GM12878 (cell line): ENCODE data around the gene PCBP1. TPM values are rescaled to one million over a fixed set of nuclear protein-coding genes. Genes with fewer than 3 reads are reported as not detected.

Experiments
- ATAC-seq: fragments of 200-7000 bp; cut with Tn5 transposase; 3 replicates; pipeline ENCODE4 v1.9.1; 2020; ENCODE audit warnings: mild to moderate bottlenecking, moderate library complexity
- BruUV-seq: library from RNA; stranded (reverse); fragments of 400-500 nt; replicated peaks from 2 replicates; lab custom pipeline; 2021; lab: Mats Ljungman, UMichigan
- CTCF ChIA-PET: fragments of 300-600 bp; sonication (Branson Sonifier 250); formaldehyde crosslinking; extraction: SDS; loops from one replicate; lab custom pipeline; 2021; ENCODE audit warnings: inconsistent platforms; lab: Yijun Ruan, JAX
- POLR2A ChIA-PET: fragments of 350-600 bp; formaldehyde crosslinking; extraction: SDS; loops from one replicate; lab custom pipeline; 2021; ENCODE audit warnings: inconsistent platforms; lab: Charles Lee
- RAD21 ChIA-PET: fragments of 300-600 bp; sonication (Branson Sonifier 250); formaldehyde crosslinking; loops from one replicate; lab custom pipeline; 2023; ENCODE audit warnings: antibody characterized with exemption; ENCODE audit not compliant: unreplicated experiment; lab: Charles Lee
- SMC1A ChIA-PET: fragments of 300-600 bp; sonication (Branson Sonifier 250); formaldehyde crosslinking; loops from one replicate; lab custom pipeline; 2023; ENCODE audit not compliant: unreplicated experiment, uncharacterized antibody; lab: Charles Lee
- DNase-seq: peaks from one replicate; pipeline ENCODE4 v3.0.0-alpha.2; 2011; ENCODE audit warnings: low read depth, low spot score
- FAIRE-seq: peaks from 3 replicates; lab custom pipeline; 2011; peaks lifted over from hg19 to GRCh38; lab: Jason Lieb, UNC
- H2AFZ ChIP-seq: 2 replicates; pipeline ENCODE4 v1.6.0; 2011; ENCODE audit warnings: low read depth, low read length, control low read depth; ENCODE audit not compliant: control insufficient read depth
- H3K27ac ChIP-seq: 2 replicates; pipeline ENCODE4 v1.5.1; 2011; ENCODE audit warnings: control low read depth; ENCODE audit not compliant: control insufficient read depth, insufficient read depth
- H3K27me3 ChIP-seq, 2 experiments: replicated peaks in 1 of 2; 2 replicates each; pipeline versions ENCODE4 v1.6.0 to v1.6.1; 2011; ENCODE audit warnings: low read length in 1 of 2; ENCODE audit not compliant: control insufficient read depth in 2 of 2, insufficient read depth in 2 of 2
- H3K36me3 ChIP-seq, 2 experiments: 2 replicates each; pipeline ENCODE4 v1.5.1; 2011; ENCODE audit warnings: low read length in 1 of 2; ENCODE audit not compliant: control insufficient read depth in 2 of 2, insufficient read depth in 2 of 2
- H3K4me1 ChIP-seq: 2 replicates; pipeline ENCODE4 v1.6.1; 2011; ENCODE audit warnings: mild to moderate bottlenecking, low read length, moderate library complexity, mixed read lengths; ENCODE audit not compliant: control insufficient read depth, insufficient read depth
- H3K4me2 ChIP-seq: 2 replicates; pipeline ENCODE4 v1.6.0; 2011; ENCODE audit warnings: control low read depth; ENCODE audit not compliant: control insufficient read depth, insufficient read depth
- H3K4me3 ChIP-seq: fragments of 200-600 bp; sonication (generic); 2 replicates; pipeline ENCODE4 v1.5.1; 2016
- H3K79me2 ChIP-seq: 2 replicates; pipeline ENCODE4 v1.6.0; 2011; ENCODE audit warnings: low read length; ENCODE audit not compliant: control insufficient read depth, insufficient read depth
- H3K9ac ChIP-seq: 2 replicates; pipeline ENCODE4 v1.8.0; 2011; ENCODE audit warnings: low read length, control low read depth, mixed read lengths; ENCODE audit not compliant: control insufficient read depth, insufficient read depth
- H3K9me3 ChIP-seq: replicated peaks from 3 replicates; pipeline ENCODE4 v1.5.1; 2011; ENCODE audit warnings: mild to moderate bottlenecking, low read length; ENCODE audit not compliant: control insufficient read depth, insufficient read depth
- H4K20me1 ChIP-seq: 2 replicates; pipeline ENCODE4 v1.6.0; 2011; ENCODE audit not compliant: control insufficient read depth, insufficient read depth
- CHD1 ChIP-seq: IDR thresholded peaks from 2 replicates; pipeline ENCODE4 v1.6.1; 2012; ENCODE audit warnings: low read depth, low read length, improper control_type of control experiment
- ETV6 ChIP-seq, 2 experiments: fragments of 450-650 bp in 1 of 2; IDR thresholded peaks in 1 of 2; conservative IDR thresholded peaks in 1 of 2; 2 replicates each; pipeline ENCODE4 v1.6.1; 2014; ENCODE audit warnings: antibody characterized with exemption in 1 of 2, borderline replicate concordance in 1 of 2, low read depth in 1 of 2, mild to moderate bottlenecking in 1 of 2, moderate library complexity in 1 of 2
- FOXK2 ChIP-seq: fragments of 450-650 bp; IDR thresholded peaks from 2 replicates; pipeline ENCODE4 v1.6.1; 2017; ENCODE audit warnings: mild to moderate bottlenecking, moderate library complexity
- HDAC2 ChIP-seq: fragments of 200-600 bp; sonication (generic); IDR thresholded peaks from 2 replicates; pipeline ENCODE4 v1.6.1; 2017
- IKZF2 ChIP-seq, 2 experiments: fragments of 450-650 bp; IDR thresholded peaks; 2 replicates each; pipeline ENCODE4 v1.6.1; 2017; ENCODE audit warnings: mild to moderate bottlenecking in 2 of 2, moderate library complexity in 2 of 2
- IRF5 ChIP-seq: fragments of 450-650 bp; IDR thresholded peaks from 2 replicates; pipeline ENCODE4 v1.6.1; 2017; ENCODE audit warnings: borderline replicate concordance
- PKNOX1 ChIP-seq: fragments of 450-650 bp; IDR thresholded peaks from 2 replicates; pipeline ENCODE4 v1.6.1; 2016; ENCODE audit warnings: mild to moderate bottlenecking
- RUNX3 ChIP-seq: IDR thresholded peaks from 2 replicates; pipeline ENCODE4 v1.6.1; 2012; ENCODE audit warnings: low read length, inconsistent platforms
- YBX1 ChIP-seq: fragments of 450-650 bp; IDR thresholded peaks from 2 replicates; pipeline ENCODE4 v1.6.1; 2016; ENCODE audit warnings: antibody characterized with exemption
- ZNF274 ChIP-seq: IDR thresholded peaks from one replicate; pipeline ENCODE4 v1.8.0; 2011; ENCODE audit not compliant: insufficient read length, insufficient read depth
- WGBS: methylation state at CpG from one replicate; pipeline ENCODE4 v1.1.6; 2016; ENCODE audit warnings: low lambda C conversion rate; ENCODE audit not compliant: insufficient replicate concordance, insufficient coverage; ENCODE audit errors: missing lambda C conversion rate; 5-methylcytosine and 5-hydroxymethylcytosine counted together
- in situ Hi-C: fragments of 300-500 bp; cut with MboI; formaldehyde crosslinking; loops from 9 replicates; pipeline ENCODE4 v1.14.3; 2018; ENCODE audit warnings: mixed read lengths
- intact Hi-C: fragments of 100-400 bp; cut with micrococcal nuclease; formaldehyde crosslinking; loops from one replicate; pipeline ENCODE4 v1.14.2; 2022; ENCODE audit not compliant: unreplicated experiment
- polyA plus RNA-seq, 11 experiments: library from polyadenylated mRNA; depleted of rRNA in 4 of 11; unstranded in 6 of 11; stranded (reverse) in 5 of 11; fragments of >200 nt; fragmentation: Nextera tagmentation in 4 of 11; fragmentation: Illumina TruSeq in 1 of 11; extraction: Ambion mirVana in 4 of 11; extraction: Trizol in 1 of 11; gene quantifications; 1 replicate in 1 of 11; 2 replicates in 10 of 11; pipeline versions ENCODE4 v1.2.1 to v1.2.3, GENCODE V29; 2011 to 2016; ENCODE audit warnings: inconsistent platforms in 2 of 11, missing spikeins in 2 of 11, low read depth in 1 of 11
- total RNA-seq, 4 experiments: library from RNA; depleted of rRNA in 3 of 4; stranded (reverse); fragments of >200 nt in 3 of 4; fragmentation: Illumina TruSeq in 1 of 4; extraction: Trizol in 1 of 4; gene quantifications; 2 replicates each; pipeline versions ENCODE4 v1.2.1 to v1.2.3, GENCODE V29; 2013 to 2021
- TF ChIP-seq, protein P1 (sequence below): fragments of 450-650 bp; conservative IDR thresholded peaks from 2 replicates; pipeline ENCODE4 v1.6.1; 2017; ENCODE audit warnings: mild to moderate bottlenecking, moderate library complexity

Gene PCBP1
- total and polyA plus RNA-seq, 10 of the 15 experiments (the other 5 are each of a cell fraction or from before 2014, with no cell fraction given): 24.4 to 494 (median 130) TPM

- Histone ChIP-seq H3K36me3 (no peaks in the 10 kb centered on the region), H3K4me3 (peak overlapping the region; percentile 30; the same call in 1 of the 2 replicates), H3K27me3 (no peaks in the 10 kb centered on the region), H4K20me1 (no peaks in the 10 kb centered on the region), H3K4me2 (peak overlapping the region; percentile 55), H2AFZ (peak overlapping the region; percentile 78), H3K9me3 (no peaks in the 10 kb centered on the region), H3K79me2 (no peaks in the 10 kb centered on the region), H3K4me1 (peaks cover 57% of the 10 kb centered on the region), H3K27ac (peak overlapping the region; percentile 88), H3K9ac (peak overlapping the region; percentile 48)
- no TSS peak for BruUV-seq
- no peak for FAIRE-seq
- no peak for DNase-seq
- TF ChIP-seq IRF5 (no peak), YBX1 (no peak), RUNX3 (0 out of 2 replicates have a peak, but pooled peaks have one; percentile 2), FOXK2 (no peak), ZNF274 (no peak), CHD1 (no peak), ETV6 (conservative IDR thresholded peaks at IDR 0.05 in 1 of 2, IDR thresholded peaks at IDR 0.05 in 1 of 2; ENCODE audit: borderline replicate concordance in 1 of 2, low read depth in 1 of 2) (no peak), IKZF2 (IDR thresholded peaks at IDR 0.05) (peak; percentile 10 to 34; a peak in 2 of 4 replicates), HDAC2 (no peak), PKNOX1 (peak; percentile 81)
- TF ChIP-seq, protein P1, sequence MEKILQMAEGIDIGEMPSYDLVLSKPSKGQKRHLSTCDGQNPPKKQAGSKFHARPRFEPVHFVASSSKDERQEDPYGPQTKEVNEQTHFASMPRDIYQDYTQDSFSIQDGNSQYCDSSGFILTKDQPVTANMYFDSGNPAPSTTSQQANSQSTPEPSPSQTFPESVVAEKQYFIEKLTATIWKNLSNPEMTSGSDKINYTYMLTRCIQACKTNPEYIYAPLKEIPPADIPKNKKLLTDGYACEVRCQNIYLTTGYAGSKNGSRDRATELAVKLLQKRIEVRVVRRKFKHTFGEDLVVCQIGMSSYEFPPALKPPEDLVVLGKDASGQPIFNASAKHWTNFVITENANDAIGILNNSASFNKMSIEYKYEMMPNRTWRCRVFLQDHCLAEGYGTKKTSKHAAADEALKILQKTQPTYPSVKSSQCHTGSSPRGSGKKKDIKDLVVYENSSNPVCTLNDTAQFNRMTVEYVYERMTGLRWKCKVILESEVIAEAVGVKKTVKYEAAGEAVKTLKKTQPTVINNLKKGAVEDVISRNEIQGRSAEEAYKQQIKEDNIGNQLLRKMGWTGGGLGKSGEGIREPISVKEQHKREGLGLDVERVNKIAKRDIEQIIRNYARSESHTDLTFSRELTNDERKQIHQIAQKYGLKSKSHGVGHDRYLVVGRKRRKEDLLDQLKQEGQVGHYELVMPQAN: 0 out of 2 replicates have a peak, but pooled peaks have one; percentile 23
- in situ Hi-C loops (loop anchor here (25.0 kb wide), 1 partner anchor 1730 kb away; no protein-coding TSS in a partner anchor), intact Hi-C loops (no loop called here)
- ChIA-PET POLR2A (interaction anchor here (0.7 to 13.9 kb wide), 9 partner anchors 8 to 43 kb away, joined by 3 to 280 read pairs (median 26); partner anchors contain the start of gene PCBP1), CTCF (interaction anchor here (0.6 to 3.5 kb wide), 7 partner anchors 9 to 205 kb away, joined by 3 to 22 read pairs (median 8); no protein-coding TSS in a partner anchor), SMC1A (interaction anchor here (0.8 to 14.6 kb wide), 11 partner anchors 8 to 48 kb away, joined by 3 to 311 read pairs (median 7); no protein-coding TSS in a partner anchor), RAD21 (interaction anchor here (0.9 to 14.2 kb wide), 12 partner anchors 8 to 205 kb away, joined by 3 to 234 read pairs (median 13); no protein-coding TSS in a partner anchor)
- 69% methylated on average over 2 of the region's 2 CpGs for WGBS
- no peak for ATAC-seq
Observed at GRCh38 chr2:70116936-70117552, 29.8 kb downstream of the PCBP1 start.
